Measurements from ENCODE around the gene C1orf122.

- no peak for TF ChIP-seq POLR2A (IDR thresholded peaks at IDR 0.05; ENCODE audit: low read length)
- no peak for TF ChIP-seq GATA1 (IDR thresholded peaks at IDR 0.05; ENCODE audit: low read depth, low read length)
Measured at GRCh38 chr1:37765916-37766664, 41.5 kb upstream of the C1orf122 start.
